Measurements from ENCODE around the gene GRK6. TPM values are rescaled to one million over a fixed set of nuclear protein-coding genes. Genes with fewer than 3 reads are reported as not detected.

GRK6 gene
- total RNA-seq, 1 donor = 19.2 TPM

GRCh38 chr5:177432143-177432838 is 5.8 kb downstream of the GRK6 start:
- Histone ChIP-seq H4K20me1 (ENCODE audit: insufficient read depth, low read length) (peaks cover 11% of the 10 kb centered on the region), H2AFZ (ENCODE audit: low read length) (no peak overlapping the region), H3K4me1 (ENCODE audit: insufficient read depth, low read length) (peaks cover 9% of the 10 kb centered on the region), H3K36me3 (ENCODE audit: insufficient read depth, low read length) (peaks cover 21% of the 10 kb centered on the region), H3K4me3 (ENCODE audit: insufficient read depth, low read length) (no peak overlapping the region), H3K27ac (ENCODE audit: low read depth, low read length) (no peak overlapping the region), H3K4me2 (ENCODE audit: insufficient read depth, low read length) (no peak overlapping the region), H3K79me2 (ENCODE audit: insufficient read depth, low read length) (peaks cover 25% of the 10 kb centered on the region), H3K9me3 (ENCODE audit: low read depth, low read length) (no peaks in the 10 kb centered on the region), H3K27me3 (ENCODE audit: insufficient read depth, low read length) (no peaks in the 10 kb centered on the region)
- no peak for TF ChIP-seq CTCF (IDR thresholded peaks at IDR 0.05; ENCODE audit: extremely low read depth, low read depth, low read length)
- DNase-seq (ENCODE audit: insufficient read length, low spot score, missing footprints) = peak; percentile 41

GRCh38 chr5:177432839-177433657 is 6.6 kb downstream of the GRK6 start:
- Histone ChIP-seq H3K79me2 (ENCODE audit: insufficient read depth, low read length) (peaks cover 17% of the 10 kb centered on the region), H3K27me3 (ENCODE audit: insufficient read depth, low read length) (no peaks in the 10 kb centered on the region), H2AFZ (ENCODE audit: low read length) (no peak overlapping the region), H3K4me3 (ENCODE audit: insufficient read depth, low read length) (no peak overlapping the region), H3K4me2 (ENCODE audit: insufficient read depth, low read length) (no peak overlapping the region), H3K36me3 (ENCODE audit: insufficient read depth, low read length) (peaks cover 24% of the 10 kb centered on the region), H4K20me1 (ENCODE audit: insufficient read depth, low read length) (peaks cover 10% of the 10 kb centered on the region), H3K9me3 (ENCODE audit: low read depth, low read length) (no peaks in the 10 kb centered on the region), H3K27ac (ENCODE audit: low read depth, low read length) (no peak overlapping the region), H3K4me1 (ENCODE audit: insufficient read depth, low read length) (peaks cover 2% of the 10 kb centered on the region)
- no peak for TF ChIP-seq CTCF (IDR thresholded peaks at IDR 0.05; ENCODE audit: extremely low read depth, low read depth, low read length)
- DNase-seq (ENCODE audit: insufficient read length, low spot score, missing footprints) = peak; percentile 73

GRCh38 chr5:177433658-177434217 is 7.3 kb downstream of the GRK6 start:
- no peak overlapping the region for H3K4me2 ChIP-seq (ENCODE audit: insufficient read depth, low read length)
- peak; percentile 48 for DNase-seq (ENCODE audit: insufficient read length, low spot score, missing footprints)
- H3K36me3 ChIP-seq (ENCODE audit: insufficient read depth, low read length) = peaks cover 24% of the 10 kb centered on the region
- no peak overlapping the region for H3K27ac ChIP-seq (ENCODE audit: low read depth, low read length)
- no peak overlapping the region for H2AFZ ChIP-seq (ENCODE audit: low read length)
- no peak overlapping the region for H3K4me3 ChIP-seq (ENCODE audit: insufficient read depth, low read length)
- no peaks in the 10 kb centered on the region for H3K4me1 ChIP-seq (ENCODE audit: insufficient read depth, low read length)
- peaks cover 8% of the 10 kb centered on the region for H4K20me1 ChIP-seq (ENCODE audit: insufficient read depth, low read length)
- no peaks in the 10 kb centered on the region for H3K9me3 ChIP-seq (ENCODE audit: low read depth, low read length)
- TF ChIP-seq CTCF (IDR thresholded peaks at IDR 0.05; ENCODE audit: extremely low read depth, low read depth, low read length) = no peak
- H3K27me3 ChIP-seq (ENCODE audit: insufficient read depth, low read length) = no peaks in the 10 kb centered on the region
- peaks cover 10% of the 10 kb centered on the region for H3K79me2 ChIP-seq (ENCODE audit: insufficient read depth, low read length)

GRCh38 chr5:177434437-177434836 is 8.0 kb downstream of the GRK6 start:
- peak; percentile 80 for DNase-seq (ENCODE audit: insufficient read length, low spot score, missing footprints)
- no peak overlapping the region for H3K4me2 ChIP-seq (ENCODE audit: insufficient read depth, low read length)
- peaks cover 7% of the 10 kb centered on the region for H4K20me1 ChIP-seq (ENCODE audit: insufficient read depth, low read length)
- no peak overlapping the region for H3K27ac ChIP-seq (ENCODE audit: low read depth, low read length)
- no peaks in the 10 kb centered on the region for H3K27me3 ChIP-seq (ENCODE audit: insufficient read depth, low read length)
- no peak for TF ChIP-seq CTCF (IDR thresholded peaks at IDR 0.05; ENCODE audit: extremely low read depth, low read depth, low read length)
- peaks cover 24% of the 10 kb centered on the region for H3K36me3 ChIP-seq (ENCODE audit: insufficient read depth, low read length)
- no peaks in the 10 kb centered on the region for H3K4me1 ChIP-seq (ENCODE audit: insufficient read depth, low read length)
- H3K9me3 ChIP-seq (ENCODE audit: low read depth, low read length) = no peaks in the 10 kb centered on the region
- H2AFZ ChIP-seq (ENCODE audit: low read length) = no peak overlapping the region
- H3K79me2 ChIP-seq (ENCODE audit: insufficient read depth, low read length) = peaks cover 3% of the 10 kb centered on the region
- no peak overlapping the region for H3K4me3 ChIP-seq (ENCODE audit: insufficient read depth, low read length)

Data from osteoblast (primary cell).